ENCODE data around the gene GNG4.

- TF ChIP-seq CTCF (IDR thresholded peaks at IDR 0.05) (no peak), POLR2A (IDR thresholded peaks at IDR 0.05) (no peak), POLR2AphosphoS5 (IDR thresholded peaks at IDR 0.05) (no peak)
Observed at GRCh38 chr1:235646463-235646862, 3.1 kb downstream of the GNG4 start.
